Activated CD4-positive, alpha-beta memory T cell treated with anti-CD3 and anti-CD28 coated beads, Interleukin-2, amount 10 ng/mL, durations not matched to agents 7 days and 5 days (primary cell): ENCODE results near the gene KLF6. TPM values are rescaled to one million over a fixed set of nuclear protein-coding genes. Genes with fewer than 3 reads are reported as not detected.
"Not testable (repeated sequence)": the region's sequence is repeated elsewhere in the genome, so short reads cannot be mapped to it uniquely, and the experiment has no call there.

ENCODE experiments used
- CTCF ChIA-PET: fragments of 350-600 bp; sonication (Branson Sonifier 250); formaldehyde crosslinking; loops from one replicate; lab custom pipeline; 2021; ENCODE audit warnings: antibody characterized with exemption, inconsistent platforms; lab: Charles Lee
- POLR2A ChIA-PET: fragments of 350-600 bp; sonication (Branson Sonifier 250); formaldehyde crosslinking; loops from one replicate; lab custom pipeline; 2021; ENCODE audit warnings: antibody characterized with exemption; lab: Charles Lee
- DNase-seq: peaks from one replicate; pipeline ENCODE4 v3.0.0-alpha.2; 2020
- H3K27ac Mint-ChIP-seq: one replicate; pipeline ENCODE4 v1.8.0; 2021; ENCODE audit warnings: mild to moderate bottlenecking, mixed read lengths
- H3K27me3 Mint-ChIP-seq: one replicate; pipeline ENCODE4 v1.8.0; 2021; ENCODE audit warnings: mixed read lengths
- H3K36me3 Mint-ChIP-seq: one replicate; pipeline ENCODE4 v1.8.0; 2021; ENCODE audit warnings: low read depth, mixed read lengths
- H3K4me1 Mint-ChIP-seq: one replicate; pipeline ENCODE4 v1.8.0; 2021; ENCODE audit warnings: mixed read lengths
- H3K4me3 Mint-ChIP-seq: one replicate; pipeline ENCODE4 v1.8.0; 2021; ENCODE audit warnings: mild to moderate bottlenecking, mixed read lengths
- H3K9me3 Mint-ChIP-seq: one replicate; pipeline ENCODE4 v1.8.0; 2021; ENCODE audit warnings: mixed read lengths
- total RNA-seq, 2 experiments: library from RNA; stranded (reverse); gene quantifications; one replicate each; pipeline ENCODE4 v1.2.3, GENCODE V29; 2021

The KLF6 gene
- total RNA-seq, 2 experiments from 2014 or later = 220 to 228 TPM

- ChIA-PET POLR2A (interaction anchor here (8.9 kb wide), 1 partner anchor 8 kb away, joined by 86 read pairs; no protein-coding TSS in a partner anchor), CTCF (no interaction called here)
- Mint-ChIP-seq H3K27me3 (peaks cover 2% of the 10 kb centered on the region), H3K36me3 (no peaks in the 10 kb centered on the region), H3K4me3 (no peak overlapping the region), H3K27ac (no peak overlapping the region), H3K9me3 (no peaks in the 10 kb centered on the region), H3K4me1 (peaks cover 5% of the 10 kb centered on the region)
- no peak for DNase-seq
Measured at GRCh38 chr10:3747248-3747960, 37.6 kb downstream of the KLF6 start.

GRCh38 chr10:3746634-3747033 is 38.4 kb downstream of the KLF6 start:
- no peaks in the 10 kb centered on the region for H3K36me3 Mint-ChIP-seq
- CTCF ChIA-PET = no interaction called here
- peaks cover 13% of the 10 kb centered on the region for H3K4me1 Mint-ChIP-seq
- no peak overlapping the region for H3K4me3 Mint-ChIP-seq
- DNase-seq = no peak
- POLR2A ChIA-PET = interaction anchor here (8.9 kb wide), 1 partner anchor 9 kb away, joined by 86 read pairs; no protein-coding TSS in a partner anchor
- H3K27me3 Mint-ChIP-seq = peaks cover 2% of the 10 kb centered on the region
- H3K27ac Mint-ChIP-seq = no peak overlapping the region
- H3K9me3 Mint-ChIP-seq = no peaks in the 10 kb centered on the region

- no peak for DNase-seq
- no peak overlapping the region for H3K27ac Mint-ChIP-seq
- CTCF ChIA-PET = interaction anchor here (0.9 kb wide), 1 partner anchor 12 kb away, joined by 4 read pairs; no protein-coding TSS in a partner anchor
- H3K27me3 Mint-ChIP-seq = peaks cover 2% of the 10 kb centered on the region
- peaks cover 21% of the 10 kb centered on the region for H3K4me1 Mint-ChIP-seq
- no peak overlapping the region for H3K4me3 Mint-ChIP-seq
- no peaks in the 10 kb centered on the region for H3K9me3 Mint-ChIP-seq
- POLR2A ChIA-PET = interaction anchor here (6.8 to 8.9 kb wide), 2 partner anchors 10 to 18 kb away, joined by 57 to 86 read pairs; no protein-coding TSS in a partner anchor
- H3K36me3 Mint-ChIP-seq = no peaks in the 10 kb centered on the region
Measured at GRCh38 chr10:3745521-3745920, 39.5 kb downstream of the KLF6 start.

- Mint-ChIP-seq H3K27ac (peak overlapping the region; percentile 87), H3K4me1 (peaks cover 34% of the 10 kb centered on the region), H3K36me3 (no peaks in the 10 kb centered on the region), H3K4me3 (peak overlapping the region; percentile 64), H3K9me3 (no peaks in the 10 kb centered on the region), H3K27me3 (peaks cover 2% of the 10 kb centered on the region)
- no peak for DNase-seq
- CTCF ChIA-PET = interaction anchor here (1.1 to 2.4 kb wide), 4 partner anchors 9 to 33 kb away, joined by 3 to 9 read pairs (median 4); no protein-coding TSS in a partner anchor
- POLR2A ChIA-PET = interaction anchor here (0.7 to 8.9 kb wide), 10 partner anchors 14 to 146 kb away, joined by 3 to 86 read pairs (median 6); partner anchors contain the start of gene KLF6
Measured at GRCh38 chr10:3741688-3742461, 43.1 kb downstream of the KLF6 start.

- Mint-ChIP-seq H3K27ac (peak overlapping the region; percentile 80), H3K4me3 (no peak overlapping the region), H3K36me3 (no peaks in the 10 kb centered on the region), H3K9me3 (no peaks in the 10 kb centered on the region), H3K4me1 (peaks cover 34% of the 10 kb centered on the region), H3K27me3 (peaks cover 2% of the 10 kb centered on the region)
- ChIA-PET CTCF (interaction anchor here (1.0 to 2.4 kb wide), 7 partner anchors 10 to 191 kb away, joined by 3 to 9 read pairs (median 4); no protein-coding TSS in a partner anchor), POLR2A (interaction anchor here (1.0 to 8.9 kb wide), 7 partner anchors 16 to 207 kb away, joined by 3 to 86 read pairs (median 57); partner anchors contain the start of gene KLF6)
- DNase-seq = no peak
Measured at GRCh38 chr10:3740157-3740871, 44.7 kb downstream of the KLF6 start.

GRCh38 chr10:3738855-3739350 is 46.1 kb downstream of the KLF6 start:
- POLR2A ChIA-PET = interaction anchor here (8.9 kb wide), 1 partner anchor 17 kb away, joined by 86 read pairs; no protein-coding TSS in a partner anchor
- H3K4me1 Mint-ChIP-seq = peaks cover 38% of the 10 kb centered on the region
- no peaks in the 10 kb centered on the region for H3K9me3 Mint-ChIP-seq
- CTCF ChIA-PET = no interaction called here
- H3K27me3 Mint-ChIP-seq = no peaks in the 10 kb centered on the region
- no peaks in the 10 kb centered on the region for H3K36me3 Mint-ChIP-seq
- H3K27ac Mint-ChIP-seq = no peak overlapping the region
- DNase-seq = no peak
- H3K4me3 Mint-ChIP-seq = no peak overlapping the region

- DNase-seq = no peak
- H3K4me1 Mint-ChIP-seq = peaks cover 38% of the 10 kb centered on the region
- CTCF ChIA-PET = no interaction called here
- POLR2A ChIA-PET = interaction anchor here (1.0 kb wide), 2 partner anchors 37 to 71 kb away, joined by 3 read pairs; no protein-coding TSS in a partner anchor
- no peak overlapping the region for H3K27ac Mint-ChIP-seq
- no peaks in the 10 kb centered on the region for H3K27me3 Mint-ChIP-seq
- H3K36me3 Mint-ChIP-seq = no peaks in the 10 kb centered on the region
- no peak overlapping the region for H3K4me3 Mint-ChIP-seq
- H3K9me3 Mint-ChIP-seq = no peaks in the 10 kb centered on the region
Measured at GRCh38 chr10:3737864-3738263, 47.1 kb downstream of the KLF6 start.

- Mint-ChIP-seq H3K9me3 (peaks cover 5% of the 10 kb centered on the region), H3K27me3 (no peaks in the 10 kb centered on the region), H3K4me3 (no peak overlapping the region), H3K36me3 (peaks cover 3% of the 10 kb centered on the region), H3K4me1 (peaks cover 16% of the 10 kb centered on the region), H3K27ac (no peak overlapping the region)
- DNase-seq = no peak
- CTCF ChIA-PET = no interaction called here
- POLR2A ChIA-PET = no interaction called here
Measured at GRCh38 chr10:3735175-3735574, 49.8 kb downstream of the KLF6 start.

GRCh38 chr10:3734111-3734510 is 50.9 kb downstream of the KLF6 start:
- POLR2A ChIA-PET = interaction anchor here (0.7 kb wide), 1 partner anchor 70 kb away, joined by 3 read pairs; no protein-coding TSS in a partner anchor
- CTCF ChIA-PET = no interaction called here

GRCh38 chr10:3732183-3732582 is 52.8 kb downstream of the KLF6 start:
- H3K27me3 Mint-ChIP-seq, DNase-seq, H3K27ac Mint-ChIP-seq, H3K9me3 Mint-ChIP-seq, POLR2A ChIA-PET, H3K4me3 Mint-ChIP-seq, CTCF ChIA-PET, H3K4me1 Mint-ChIP-seq, H3K36me3 Mint-ChIP-seq: not testable (repeated sequence)

More at GRCh38 chr10:3734111-3734510, 50.9 kb downstream of the KLF6 start:
- H3K9me3 Mint-ChIP-seq = peaks cover 5% of the 10 kb centered on the region
- peaks cover 3% of the 10 kb centered on the region for H3K36me3 Mint-ChIP-seq
- peaks cover 13% of the 10 kb centered on the region for H3K4me1 Mint-ChIP-seq
- H3K27ac Mint-ChIP-seq = no peak overlapping the region
- no peak for DNase-seq
- no peak overlapping the region for H3K4me3 Mint-ChIP-seq
- H3K27me3 Mint-ChIP-seq = no peaks in the 10 kb centered on the region

- peaks cover 7% of the 10 kb centered on the region for H3K4me1 Mint-ChIP-seq
- H3K4me3 Mint-ChIP-seq = no peak overlapping the region
- peaks cover 16% of the 10 kb centered on the region for H3K27me3 Mint-ChIP-seq
- POLR2A ChIA-PET = interaction anchor here (1.7 kb wide), 1 partner anchor 26 kb away, joined by 5 read pairs; no protein-coding TSS in a partner anchor
- CTCF ChIA-PET = no interaction called here
- no peak for DNase-seq
- no peak overlapping the region for H3K27ac Mint-ChIP-seq
- H3K36me3 Mint-ChIP-seq = peaks cover 3% of the 10 kb centered on the region
- peaks cover 5% of the 10 kb centered on the region for H3K9me3 Mint-ChIP-seq
Measured at GRCh38 chr10:3729397-3729976, 55.5 kb downstream of the KLF6 start.

GRCh38 chr10:3728563-3728962 is 56.4 kb downstream of the KLF6 start:
- POLR2A ChIA-PET = interaction anchor here (1.7 kb wide), 1 partner anchor 27 kb away, joined by 5 read pairs; no protein-coding TSS in a partner anchor
- peaks cover 3% of the 10 kb centered on the region for H3K36me3 Mint-ChIP-seq
- peaks cover 18% of the 10 kb centered on the region for H3K27me3 Mint-ChIP-seq
- CTCF ChIA-PET = no interaction called here
- no peak overlapping the region for H3K27ac Mint-ChIP-seq
- no peak for DNase-seq
- H3K4me1 Mint-ChIP-seq = peaks cover 3% of the 10 kb centered on the region
- H3K9me3 Mint-ChIP-seq = peaks cover 5% of the 10 kb centered on the region
- H3K4me3 Mint-ChIP-seq = no peak overlapping the region
